ENCODE results near the gene CHRDL2. TPM values are rescaled to one million over a fixed set of nuclear protein-coding genes. Genes with fewer than 3 reads are reported as not detected.

The CHRDL2 gene
- total RNA-seq, 1 experiment from 2014 or later = 0.39 TPM

GRCh38 chr11:74749965-74750296 lies 18.7 kb upstream of the CHRDL2 start:
- TF ChIP-seq, protein P1, sequence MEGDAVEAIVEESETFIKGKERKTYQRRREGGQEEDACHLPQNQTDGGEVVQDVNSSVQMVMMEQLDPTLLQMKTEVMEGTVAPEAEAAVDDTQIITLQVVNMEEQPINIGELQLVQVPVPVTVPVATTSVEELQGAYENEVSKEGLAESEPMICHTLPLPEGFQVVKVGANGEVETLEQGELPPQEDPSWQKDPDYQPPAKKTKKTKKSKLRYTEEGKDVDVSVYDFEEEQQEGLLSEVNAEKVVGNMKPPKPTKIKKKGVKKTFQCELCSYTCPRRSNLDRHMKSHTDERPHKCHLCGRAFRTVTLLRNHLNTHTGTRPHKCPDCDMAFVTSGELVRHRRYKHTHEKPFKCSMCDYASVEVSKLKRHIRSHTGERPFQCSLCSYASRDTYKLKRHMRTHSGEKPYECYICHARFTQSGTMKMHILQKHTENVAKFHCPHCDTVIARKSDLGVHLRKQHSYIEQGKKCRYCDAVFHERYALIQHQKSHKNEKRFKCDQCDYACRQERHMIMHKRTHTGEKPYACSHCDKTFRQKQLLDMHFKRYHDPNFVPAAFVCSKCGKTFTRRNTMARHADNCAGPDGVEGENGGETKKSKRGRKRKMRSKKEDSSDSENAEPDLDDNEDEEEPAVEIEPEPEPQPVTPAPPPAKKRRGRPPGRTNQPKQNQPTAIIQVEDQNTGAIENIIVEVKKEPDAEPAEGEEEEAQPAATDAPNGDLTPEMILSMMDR (conservative IDR thresholded peaks at IDR 0.05) = no peak
- no peak overlapping the region for H4K8ac ChIP-seq (replicated peaks; ENCODE audit: insufficient read length, low read depth, low read length)
- H3T11ph ChIP-seq (ENCODE audit: low read length) = no peak overlapping the region
- no peak overlapping the region for H3K4ac ChIP-seq (ENCODE audit: low read depth, low read length)
- no peak overlapping the region for H2BK20ac ChIP-seq (ENCODE audit: low read depth, low read length, poor library complexity, severe bottlenecking)
- no peak overlapping the region for H3K27ac ChIP-seq (ENCODE audit: insufficient read length, low read depth, low read length)
- Mint-ChIP-seq H3K27me3 (ENCODE audit: low read depth) (peaks cover 9% of the 10 kb centered on the region; the same call in 1 of the 2 replicates), H3K4me1 (peaks cover 30 to 34% of the 10 kb centered on the region in 2 experiments), H3K27ac (no peak overlapping the region), H3K9me3 (no peaks in the 10 kb centered on the region), H3K4me3 (peak overlapping the region; percentile 75 to 92), H3K36me3 (ENCODE audit: insufficient read depth in 1 of 3, low read depth in 3 of 3) (peaks cover 0 to 2% (median 0%) of the 10 kb centered on the region in 3 experiments; a peak in 2 of 7 replicates)
- no peaks in the 10 kb centered on the region for H3K9me3 ChIP-seq (ENCODE audit: control insufficient read depth, low read depth, low read length)
- no peak overlapping the region for H2BK15ac ChIP-seq (ENCODE audit: low read depth, low read length)
- H2BK12ac ChIP-seq (ENCODE audit: insufficient read length, low read depth, low read length) = no peak overlapping the region
- H4K91ac ChIP-seq (ENCODE audit: insufficient read length, low read depth, low read length) = no peak overlapping the region
- no peak overlapping the region for H3K9ac ChIP-seq (ENCODE audit: extremely low read depth, insufficient read length, low read length)
- H3K79me1 ChIP-seq (ENCODE audit: insufficient read depth, low read depth, low read length, poor library complexity, severe bottlenecking) = no peaks in the 10 kb centered on the region
- peaks cover 8% of the 10 kb centered on the region; the same call in 1 of the 2 replicates for H3K79me2 ChIP-seq (ENCODE audit: insufficient read depth, low read length)
- H3K23me2 ChIP-seq (ENCODE audit: insufficient read length, low read depth, low read length, poor library complexity, severe bottlenecking) = peaks cover 5% of the 10 kb centered on the region
- H3K4me2 ChIP-seq (ENCODE audit: insufficient read depth, insufficient read length, low read length) = peak overlapping the region; percentile 81
- H4K5ac ChIP-seq (ENCODE audit: insufficient read length, low read depth, low read length) = no peak overlapping the region
- H4K20me1 ChIP-seq (ENCODE audit: control insufficient read depth, insufficient read depth, insufficient read length) = no peaks in the 10 kb centered on the region
- DNase-seq = no peak
- 0 out of 2 replicates have a peak, but pooled peaks cover 3% of the 10 kb centered on the region for H3K4me1 ChIP-seq (ENCODE audit: insufficient read depth, low read length)
- no peak overlapping the region for H3K56ac ChIP-seq (ENCODE audit: insufficient read length, low read depth, low read length)
- no peak overlapping the region for H2BK120ac ChIP-seq (ENCODE audit: low read depth, low read length, poor library complexity, severe bottlenecking)
- H3K27me3 ChIP-seq (ENCODE audit: insufficient read depth, low read length) = no peaks in the 10 kb centered on the region
- H2AFZ ChIP-seq (ENCODE audit: low read length) = no peak overlapping the region
- H3K23ac ChIP-seq (ENCODE audit: insufficient read length, low read depth, low read length) = no peak overlapping the region
- H2AK5ac ChIP-seq (ENCODE audit: insufficient read length, low read length) = no peak overlapping the region
- no CpG with 5 or more reads among the region's 2 CpGs for WGBS (ENCODE audit: extremely low coverage, insufficient read length, low lambda C conversion rate)
- no peak overlapping the region for H2BK5ac ChIP-seq (ENCODE audit: insufficient read length, low read length)
- H3K18ac ChIP-seq (ENCODE audit: insufficient read length, low read depth, low read length) = no peak overlapping the region
- H3K14ac ChIP-seq (ENCODE audit: insufficient read depth, low read length) = no peak overlapping the region
